Activated CD8-positive, alpha-beta memory T cell treated with anti-CD3 and anti-CD28 coated beads, Interleukin-2, amount 50 U/mL, for 4 hours (primary cell): ENCODE results near the gene STPG3.
"Not testable (repeated sequence)": the region's sequence is repeated elsewhere in the genome, so short reads cannot be mapped to it uniquely, and the experiment has no call there.

ENCODE experiments used
- DNase-seq: peaks from one replicate; pipeline ENCODE4 v3.0.0-alpha.2; 2020

STPG3 gene

DNA sequence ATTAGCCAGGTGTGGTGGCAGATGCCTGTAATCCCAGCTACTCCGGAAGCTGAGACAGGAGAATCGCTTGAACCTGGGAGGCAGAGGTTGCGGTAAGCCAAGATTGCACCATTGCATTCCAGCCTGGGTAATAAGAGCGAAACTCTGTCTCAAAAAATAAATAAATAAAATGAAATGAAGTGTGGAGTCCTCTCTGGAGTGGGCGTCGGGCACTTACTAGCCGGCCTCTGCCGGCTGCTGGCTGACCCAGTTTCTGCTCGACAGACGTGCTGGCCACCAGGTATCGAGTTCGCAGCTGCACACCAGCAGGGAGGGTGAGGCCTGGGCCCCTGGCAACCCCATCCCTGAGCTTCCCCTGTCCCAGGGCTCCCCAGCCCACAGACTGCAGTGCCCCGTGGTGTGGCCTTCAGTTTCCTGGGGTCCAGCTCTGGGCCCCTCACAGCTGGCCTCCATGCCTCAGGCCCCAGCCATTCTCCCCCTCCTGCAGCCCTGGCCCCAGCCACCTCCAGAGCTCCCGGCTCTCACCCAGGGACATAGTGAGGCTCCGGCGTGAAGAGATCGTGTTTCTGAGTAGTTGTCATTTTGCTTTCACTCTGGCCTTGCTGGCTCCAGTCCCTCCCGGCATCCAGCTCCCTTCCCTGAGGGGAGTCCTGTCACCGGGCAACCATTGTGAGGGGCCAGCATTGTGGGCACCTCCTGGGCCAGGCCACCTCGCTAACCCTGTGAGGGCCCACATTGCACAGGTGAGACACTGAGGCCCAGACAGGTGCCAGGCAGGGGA, 3.8 kb upstream of the STPG3 start:
- DNase-seq, result no peak

DNA sequence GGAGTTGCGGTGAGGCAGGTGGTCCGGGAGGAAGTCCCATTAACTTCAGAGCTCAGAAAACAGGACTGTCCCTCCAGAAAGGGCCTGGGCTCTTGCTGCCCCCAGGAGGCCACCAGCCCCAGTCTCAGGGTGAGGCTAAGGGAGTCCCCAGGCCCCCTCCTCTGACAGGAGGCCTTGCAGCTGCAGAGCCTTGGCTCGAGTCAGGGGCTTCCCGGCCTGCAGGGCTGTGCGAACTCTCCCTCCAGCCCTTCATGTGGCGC, 3.2 kb upstream of the STPG3 start:
- DNase-seq, result no peak

DNA sequence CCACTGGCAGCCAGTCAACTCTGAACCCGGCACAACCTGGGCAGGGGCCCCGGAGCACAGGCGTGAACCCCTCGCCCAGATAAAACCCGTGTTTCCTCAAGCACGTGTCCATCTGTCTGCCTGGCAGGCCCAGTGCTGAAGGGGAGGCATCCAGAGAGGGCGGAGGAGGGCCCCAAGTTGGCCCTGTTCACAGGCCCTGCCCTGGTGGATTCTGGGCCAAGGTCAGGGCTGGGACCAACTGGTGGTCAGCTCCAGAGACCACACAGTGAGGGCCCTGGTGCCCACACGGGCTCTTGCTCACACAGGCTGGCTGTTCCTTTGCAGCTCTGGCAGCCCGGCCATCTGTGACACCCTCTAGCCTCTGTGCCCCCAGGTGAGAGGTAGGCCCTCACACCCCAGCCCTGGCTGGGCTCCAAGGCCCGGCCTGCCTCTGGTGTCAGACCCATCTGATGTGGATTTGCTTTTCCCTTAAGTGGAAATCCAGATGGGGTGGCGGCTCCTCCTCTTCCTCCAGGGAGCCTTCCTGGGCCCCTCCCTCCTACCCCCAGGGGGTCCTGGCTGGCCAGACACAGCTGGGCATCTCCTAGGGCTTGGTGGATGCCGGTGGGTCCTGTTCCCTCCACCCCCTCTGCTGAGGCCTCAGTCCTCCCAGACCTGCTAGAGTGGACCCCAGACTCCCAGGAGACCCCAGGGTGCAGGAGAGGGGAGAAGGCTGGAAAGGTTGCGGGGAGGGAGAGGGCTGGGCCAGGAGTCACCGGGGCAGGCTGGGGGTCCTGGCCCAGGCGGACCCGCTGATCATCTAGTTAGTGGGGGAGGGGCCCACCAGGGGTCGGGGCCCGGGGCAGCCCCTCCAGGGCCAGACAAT, 525 bp upstream of the STPG3 start:
- no peak for DNase-seq

DNA sequence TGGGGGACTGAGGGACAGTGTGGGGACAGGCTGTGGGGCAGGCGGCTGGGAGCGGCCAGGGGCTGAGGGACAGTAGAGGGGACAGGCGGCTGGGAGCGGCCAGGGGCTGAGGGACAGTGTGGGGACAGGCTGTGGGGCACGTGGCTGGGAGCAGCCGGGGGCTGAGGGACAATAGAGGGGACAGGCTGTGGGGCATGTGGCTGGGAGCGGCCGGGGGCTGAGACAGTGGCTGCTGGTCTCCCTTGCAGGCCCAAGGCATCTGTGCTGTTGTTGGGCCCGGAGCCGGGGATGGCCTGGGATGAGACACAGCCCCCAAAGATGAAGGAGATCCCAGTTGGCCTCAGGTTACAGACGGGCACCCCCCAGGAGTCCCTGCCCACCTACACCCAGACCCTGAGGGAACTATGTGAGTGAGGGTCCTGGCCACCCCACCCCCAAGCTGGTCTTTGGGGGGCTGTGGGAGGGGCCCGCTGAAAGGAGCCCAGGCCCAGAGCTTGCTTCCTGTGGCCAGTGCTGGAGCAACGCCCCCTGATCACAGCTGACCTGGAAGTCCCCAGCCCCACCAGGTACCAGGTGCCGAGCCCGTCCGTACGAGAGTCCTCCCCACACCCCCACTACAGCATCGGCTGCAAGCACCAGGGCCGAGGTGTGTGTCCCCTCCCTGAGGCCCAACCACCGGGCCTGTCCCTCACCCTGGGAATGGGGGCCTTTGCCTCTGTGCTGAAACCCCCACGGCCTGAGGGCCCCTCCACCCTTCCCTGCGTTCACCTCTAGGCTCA, 593 bp downstream of the STPG3 start:
- DNase-seq, result no peak

DNA sequence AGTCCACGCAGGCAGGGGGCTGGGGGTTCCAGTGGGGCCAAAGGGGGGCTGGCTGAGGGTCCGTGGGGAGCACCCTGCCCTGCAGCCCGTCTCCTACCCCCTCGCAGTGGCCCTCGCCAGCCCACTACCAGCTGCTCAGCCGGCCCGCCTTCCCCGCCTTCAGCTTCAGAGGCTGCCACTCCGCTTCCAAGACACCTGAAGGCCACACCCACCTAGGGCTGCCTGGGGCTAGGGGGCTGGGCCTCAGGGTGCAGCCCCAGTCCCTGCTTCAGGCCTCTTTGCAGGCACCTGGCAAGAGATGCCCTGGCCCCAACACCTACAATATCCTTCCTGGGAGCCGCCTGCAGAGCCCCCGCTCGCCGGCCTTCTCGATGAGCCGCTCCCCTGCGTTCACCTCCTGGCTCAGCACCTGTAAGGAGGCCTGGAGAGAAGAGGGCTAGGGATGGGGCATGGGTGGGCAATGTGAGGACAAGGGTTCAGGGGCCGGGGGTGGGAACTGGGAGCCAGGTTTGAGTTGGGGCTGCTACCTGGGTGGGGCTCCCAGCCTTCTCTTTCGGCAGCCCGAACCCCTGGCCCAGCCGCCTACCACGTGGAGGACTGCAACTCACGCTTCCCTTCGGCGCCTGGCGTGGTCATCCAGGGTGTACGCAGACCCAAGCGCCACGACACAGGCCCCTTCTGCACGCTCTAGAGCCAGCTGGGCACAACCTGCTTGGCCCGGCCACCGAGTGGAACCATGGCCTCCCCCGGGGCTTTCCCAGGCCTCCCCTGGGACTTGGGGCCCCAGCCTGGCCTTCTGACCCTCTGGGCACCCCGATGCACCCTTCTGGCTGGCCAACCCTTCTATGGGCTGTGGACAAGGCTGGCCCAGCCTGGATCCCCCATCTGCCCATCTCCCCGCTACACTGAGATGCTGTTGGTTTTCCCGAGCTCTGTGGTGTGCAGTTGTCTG, 1.7 kb downstream of the STPG3 start:
- DNase-seq, result no peak

DNA sequence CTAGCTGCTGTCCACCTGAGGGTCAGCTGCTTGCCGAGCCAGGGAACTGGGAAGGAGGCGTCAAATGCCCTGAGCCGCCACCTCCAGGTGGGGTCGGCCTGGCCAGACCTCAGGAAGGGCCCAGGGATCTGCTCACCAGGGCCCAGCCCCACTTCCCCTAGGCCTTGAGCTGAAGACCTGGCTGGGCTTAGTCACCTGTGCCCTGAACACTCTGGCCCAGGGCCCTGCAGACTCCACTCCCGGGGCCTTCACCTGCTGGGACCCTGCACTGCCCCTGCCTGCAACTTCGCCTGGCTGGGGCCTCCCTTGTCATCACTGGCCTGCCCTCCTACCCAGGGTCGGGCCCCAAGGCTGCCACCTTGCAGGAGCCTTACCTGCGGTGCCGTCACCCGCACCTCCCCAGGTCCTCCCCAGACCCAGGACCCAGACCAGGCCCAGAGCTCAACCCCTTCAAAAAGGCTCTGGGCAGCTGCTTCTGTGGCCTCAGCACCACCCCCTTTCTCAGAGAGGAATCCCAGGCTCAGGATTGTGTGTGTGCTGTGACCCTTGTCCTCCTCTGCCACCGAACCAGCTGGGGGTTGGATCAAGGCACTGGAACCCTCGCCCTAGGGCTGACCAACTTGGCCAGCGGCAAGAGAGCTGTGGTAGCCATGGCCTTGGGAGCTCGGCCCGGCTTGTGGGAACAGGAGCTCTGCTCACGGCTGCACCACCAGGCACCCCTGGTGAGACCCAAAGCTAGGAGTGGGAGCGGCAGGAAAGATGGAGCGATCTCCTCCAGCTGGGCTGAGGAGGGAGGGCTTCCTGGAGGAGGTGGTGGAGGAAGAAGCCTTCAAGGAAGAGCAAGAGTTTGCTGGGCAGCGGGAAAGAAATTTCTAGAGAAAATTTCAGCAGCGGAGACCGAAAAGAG, 2.9 kb downstream of the STPG3 start:
- no peak for DNase-seq

DNA sequence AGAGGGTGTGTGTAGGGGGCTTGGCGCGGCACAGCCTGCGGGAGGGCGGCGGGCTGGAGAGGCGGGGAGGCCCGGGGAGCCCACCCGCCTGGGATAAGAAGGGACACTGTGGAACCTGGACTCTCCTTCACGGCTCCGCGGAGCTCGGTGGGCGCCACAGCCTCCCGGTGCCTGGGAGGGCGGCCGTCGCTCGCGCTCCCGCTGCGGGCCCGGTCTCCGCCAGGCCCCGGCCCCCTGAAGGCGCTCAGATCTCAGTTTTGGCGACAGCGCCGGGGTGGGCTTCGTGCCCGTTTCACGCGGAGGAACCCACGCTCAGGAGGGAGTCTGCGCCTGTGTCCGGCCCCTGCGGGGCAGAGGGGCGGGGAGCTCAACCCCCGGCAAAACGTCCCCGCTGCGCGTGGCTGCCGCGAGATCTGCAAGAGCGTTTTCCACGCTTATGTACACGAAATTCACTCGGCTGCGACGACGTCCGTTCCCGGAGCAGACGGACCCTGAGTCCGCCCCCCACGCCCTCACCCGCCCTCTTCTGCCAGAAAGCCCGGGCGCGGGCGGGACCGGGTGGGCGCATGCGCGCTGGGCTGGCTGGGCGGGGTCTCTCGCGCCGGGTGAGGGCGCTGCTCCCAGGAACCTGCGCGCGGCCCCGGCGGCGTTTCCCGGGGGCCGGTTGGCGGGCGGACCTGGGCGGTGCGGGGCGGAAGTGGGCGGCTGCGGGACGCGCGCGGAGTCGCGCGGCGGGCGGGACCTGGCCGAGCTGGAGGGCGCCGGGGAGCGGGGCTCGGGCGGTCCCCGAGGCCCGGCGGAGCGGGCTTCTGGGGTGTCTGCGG, 3.8 kb downstream of the STPG3 start, which contains the start of gene NELFB:
TSS of gene NELFB (plus strand) at position 704 of the 824 bp plus-strand sequence.
- DNase-seq, result peak; percentile 97

DNA sequence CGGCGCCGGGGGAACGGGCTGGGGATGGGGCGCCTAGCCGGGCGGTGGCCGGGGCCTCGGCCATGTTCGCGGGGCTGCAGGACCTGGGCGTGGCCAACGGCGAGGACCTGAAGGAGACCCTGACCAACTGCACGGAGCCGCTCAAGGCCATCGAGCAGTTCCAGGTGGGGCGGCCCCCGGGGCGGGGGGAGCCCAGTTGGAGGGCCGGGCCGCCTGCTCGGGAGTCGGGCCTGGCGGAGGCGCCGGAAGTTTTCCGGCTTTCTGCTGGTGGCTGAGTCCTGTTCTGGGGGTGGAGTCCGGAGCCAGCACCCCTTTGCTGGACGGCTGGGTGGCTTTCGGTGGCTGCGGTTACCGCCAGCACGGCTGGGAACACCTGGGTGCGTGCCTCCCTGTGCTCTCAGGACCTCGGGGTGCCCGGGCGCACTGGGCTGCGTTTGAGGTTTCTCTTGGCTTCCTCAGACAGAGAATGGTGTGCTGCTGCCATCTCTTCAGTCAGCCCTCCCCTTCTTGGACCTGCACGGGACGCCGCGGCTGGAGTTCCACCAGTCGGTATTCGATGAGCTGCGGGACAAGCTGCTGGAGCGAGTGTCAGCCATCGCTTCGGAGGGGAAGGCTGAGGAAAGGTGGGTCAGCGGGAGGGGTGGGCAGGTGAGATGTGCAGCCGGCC, 4.5 kb downstream of the STPG3 start:
- no peak for DNase-seq

DNA sequence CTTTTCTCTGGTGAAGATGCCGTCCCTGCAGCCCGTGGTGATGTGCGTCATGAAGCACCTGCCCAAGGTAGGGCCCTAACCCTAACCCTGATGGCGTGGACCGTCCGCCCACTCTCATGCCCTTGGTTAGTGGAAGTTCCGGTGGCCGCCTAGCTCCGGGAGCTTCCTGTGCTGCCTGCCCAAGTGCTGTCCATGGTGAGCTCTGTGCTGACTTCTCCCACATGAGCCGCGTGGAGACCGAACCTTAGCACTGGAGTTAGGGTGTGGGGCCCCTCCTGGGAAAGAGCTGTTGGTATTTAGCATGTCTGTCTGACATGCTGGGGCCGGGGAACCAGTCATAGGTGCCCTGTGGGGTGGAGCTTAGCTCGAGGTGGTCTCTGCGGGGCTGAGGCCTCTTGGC, 5.3 kb downstream of the STPG3 start:
- no peak for DNase-seq

DNA sequence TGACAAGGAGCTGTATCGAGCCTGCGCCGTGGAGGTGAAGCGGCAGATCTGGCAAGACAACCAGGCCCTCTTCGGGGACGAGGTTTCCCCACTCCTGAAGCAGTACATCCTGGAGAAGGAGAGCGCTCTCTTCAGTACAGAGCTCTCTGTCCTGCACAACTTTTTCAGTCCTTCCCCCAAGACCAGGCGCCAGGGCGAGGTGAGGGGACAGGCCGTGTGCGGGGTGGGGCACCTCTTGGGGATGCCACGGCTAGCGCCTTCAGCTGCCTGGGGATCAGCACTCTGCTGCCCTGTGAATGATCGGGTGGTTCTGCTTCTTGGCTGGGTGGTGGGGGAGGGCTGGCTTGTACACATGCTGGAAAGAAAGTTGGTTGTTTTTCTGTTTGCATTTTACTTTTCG, 5.8 kb downstream of the STPG3 start:
- no peak for DNase-seq

DNA sequence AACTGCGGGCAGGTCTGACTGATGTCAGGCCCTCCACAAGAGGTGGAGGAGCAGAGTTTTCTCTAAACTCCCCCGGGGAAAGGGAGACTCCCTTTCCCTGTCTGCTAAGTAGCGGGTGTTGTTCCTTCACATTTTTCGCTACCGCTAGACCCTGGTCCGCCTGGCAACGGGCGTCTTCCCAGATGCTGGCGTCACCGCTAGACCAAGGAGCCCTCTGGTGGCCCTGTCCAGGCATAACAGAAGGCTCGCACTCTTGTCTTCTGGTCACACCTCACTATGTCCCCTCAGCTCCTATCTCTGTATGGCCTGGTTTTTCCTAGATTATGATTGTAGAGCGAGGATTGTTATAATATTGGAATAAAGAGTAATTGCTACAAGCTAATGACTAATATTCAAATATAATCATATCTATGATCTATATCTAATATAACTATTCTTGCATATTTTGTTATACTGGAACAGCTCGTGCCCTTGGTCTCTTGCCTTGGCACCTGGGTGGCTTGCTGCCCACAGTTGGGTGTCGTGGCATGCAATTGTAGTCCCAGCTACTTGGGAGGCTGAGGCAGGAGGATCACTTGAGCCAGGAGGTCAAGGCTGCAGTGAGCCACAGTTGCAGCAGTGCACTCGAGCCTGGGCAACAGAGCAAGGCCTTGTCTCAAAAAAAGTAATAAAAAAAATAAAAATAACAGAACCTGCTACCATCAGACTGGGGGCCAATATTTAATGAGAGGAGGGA, 11.3 kb downstream of the STPG3 start:
- not testable (repeated sequence) for DNase-seq

DNA sequence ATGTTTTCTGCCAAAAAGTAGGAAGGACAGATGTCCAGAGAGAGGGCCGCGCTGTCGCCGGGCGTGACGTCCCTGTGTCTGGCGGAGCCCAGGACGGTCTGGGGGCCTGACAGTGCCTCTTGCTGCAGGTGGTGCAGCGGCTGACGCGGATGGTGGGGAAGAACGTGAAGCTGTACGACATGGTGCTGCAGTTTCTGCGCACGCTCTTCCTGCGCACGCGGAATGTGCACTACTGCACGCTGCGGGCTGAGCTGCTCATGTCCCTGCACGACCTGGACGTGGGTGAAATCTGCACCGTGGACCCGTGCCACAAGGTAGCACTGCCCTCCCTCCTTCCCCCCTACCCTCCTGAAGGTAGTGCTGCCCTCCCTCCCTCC, 11.8 kb downstream of the STPG3 start:
- no peak for DNase-seq

DNA sequence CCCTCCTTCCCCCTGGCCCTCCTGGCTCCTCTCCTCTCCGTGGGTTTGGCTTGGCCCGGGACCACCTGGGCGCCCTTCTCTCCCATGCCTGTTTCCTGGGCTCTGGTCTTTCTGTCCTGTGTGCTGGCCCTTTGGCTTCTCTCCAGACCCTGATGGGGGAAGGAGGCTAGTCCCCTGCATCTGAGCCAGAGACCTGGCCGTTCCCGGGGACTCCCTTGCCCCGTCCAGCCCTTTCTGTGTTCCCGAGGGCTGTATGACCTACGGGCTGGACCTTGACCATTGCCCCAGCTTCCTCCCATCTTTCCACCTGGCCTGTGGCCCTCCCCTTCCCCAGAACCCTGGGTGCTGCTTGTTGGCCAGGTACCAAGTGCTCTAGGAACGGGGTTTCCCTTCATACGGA, 12.4 kb downstream of the STPG3 start:
- DNase-seq, result no peak

DNA sequence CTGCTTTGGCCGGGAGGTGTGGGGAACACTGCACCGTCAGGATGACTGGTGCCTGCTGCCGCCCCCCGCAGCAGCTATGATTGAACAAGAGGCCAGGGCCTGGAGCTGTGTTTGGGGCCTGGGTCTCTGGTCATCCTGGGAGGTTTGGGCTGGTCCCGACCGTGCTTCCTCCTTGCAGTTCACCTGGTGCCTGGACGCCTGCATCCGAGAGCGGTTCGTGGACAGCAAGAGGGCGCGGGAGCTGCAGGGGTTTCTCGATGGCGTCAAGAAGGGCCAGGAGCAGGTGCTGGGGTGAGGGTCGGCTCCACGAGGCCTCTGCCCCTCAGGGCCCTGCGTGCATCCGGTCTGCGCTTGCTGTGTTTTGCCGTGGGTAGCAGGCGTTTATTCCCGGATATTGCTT, 13.0 kb downstream of the STPG3 start:
- no peak for DNase-seq

DNA sequence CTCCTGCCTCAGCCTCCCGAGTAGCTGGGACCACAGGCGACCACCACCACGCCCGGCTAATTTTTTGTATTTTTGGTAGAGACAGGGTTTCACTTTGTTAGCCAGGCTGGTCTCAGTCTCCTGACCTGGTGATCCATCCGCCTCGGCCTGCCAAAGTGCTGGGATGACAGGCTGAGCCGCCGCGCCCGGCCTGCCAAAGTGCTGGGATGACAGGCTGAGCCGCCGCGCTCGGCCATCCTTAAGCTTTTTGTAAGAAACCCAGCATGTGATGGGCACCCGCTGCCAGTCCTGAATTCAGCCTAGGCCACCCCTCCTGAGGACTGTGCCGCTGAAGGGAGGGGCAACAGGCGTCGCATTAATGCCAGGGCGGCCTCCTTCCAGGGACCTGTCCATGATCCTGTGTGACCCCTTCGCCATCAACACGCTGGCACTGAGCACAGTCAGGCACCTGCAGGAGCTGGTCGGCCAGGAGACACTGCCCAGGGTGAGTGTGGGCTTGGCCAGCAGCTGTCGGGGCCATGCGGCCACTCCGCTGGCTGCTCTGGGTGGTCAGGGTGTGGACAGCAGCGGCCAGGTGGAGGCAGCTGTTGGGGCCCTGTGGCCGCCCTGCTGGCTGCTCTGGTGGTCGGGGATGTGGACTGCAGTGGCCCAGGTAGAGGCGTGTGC, 14.5 kb downstream of the STPG3 start:
- no peak for DNase-seq

DNA sequence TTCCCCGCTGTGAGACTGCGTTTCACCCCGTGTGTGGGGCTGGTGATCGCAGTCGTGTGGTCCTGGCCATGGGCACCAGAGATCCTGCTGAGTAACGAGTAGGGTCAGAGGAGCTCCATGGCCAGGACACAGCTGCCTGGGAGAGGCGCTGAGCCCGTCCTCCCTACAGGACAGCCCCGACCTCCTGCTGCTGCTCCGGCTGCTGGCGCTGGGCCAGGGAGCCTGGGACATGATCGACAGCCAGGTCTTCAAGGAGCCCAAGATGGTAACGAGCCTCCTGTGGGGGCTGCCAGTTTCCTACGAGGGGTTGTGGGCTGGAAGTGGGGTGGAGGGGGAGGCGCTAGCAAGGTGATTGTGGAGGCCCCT, 15.1 kb downstream of the STPG3 start:
- DNase-seq, result no peak

DNA sequence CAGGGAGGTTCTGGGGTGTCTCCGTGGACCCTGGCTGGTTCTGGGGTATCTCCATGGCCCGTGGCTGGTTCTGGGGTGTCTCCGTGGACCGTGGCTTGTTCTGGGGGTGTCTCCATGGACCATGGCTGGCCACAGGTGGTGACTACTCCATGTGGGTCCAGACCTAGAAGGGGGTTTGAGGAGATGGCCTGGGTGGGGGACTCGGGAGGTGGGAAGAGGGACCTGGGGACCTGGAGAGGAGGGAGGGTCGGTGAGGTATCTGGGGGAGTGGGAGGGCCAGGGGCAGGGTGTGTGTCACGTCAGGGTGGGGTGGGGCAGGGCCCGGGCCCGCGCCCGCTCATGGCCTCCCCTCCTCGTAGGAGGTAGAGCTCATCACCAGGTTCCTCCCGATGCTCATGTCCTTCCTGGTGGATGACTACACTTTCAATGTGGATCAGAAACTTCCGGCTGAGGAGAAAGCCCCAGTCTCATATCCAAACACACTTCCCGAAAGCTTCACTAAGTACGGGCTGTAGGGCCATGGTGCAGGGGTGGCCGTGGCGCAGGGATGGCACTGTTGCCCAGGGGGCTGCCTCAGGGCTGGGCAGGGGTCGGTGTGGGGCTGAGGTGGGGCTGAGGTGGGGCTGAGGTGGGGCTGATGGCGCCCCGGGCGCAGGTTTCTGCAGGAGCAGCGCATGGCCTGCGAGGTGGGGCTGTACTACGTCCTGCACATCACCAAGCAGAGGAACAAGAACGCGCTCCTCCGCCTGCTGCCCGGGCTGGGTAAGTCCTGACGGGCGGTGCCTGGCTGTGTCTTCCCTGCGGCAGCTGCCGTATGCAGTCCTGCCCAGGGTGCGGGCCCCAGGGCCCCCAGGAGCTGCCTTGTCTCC, 15.7 kb downstream of the STPG3 start:
- peak; percentile 15 for DNase-seq

DNA sequence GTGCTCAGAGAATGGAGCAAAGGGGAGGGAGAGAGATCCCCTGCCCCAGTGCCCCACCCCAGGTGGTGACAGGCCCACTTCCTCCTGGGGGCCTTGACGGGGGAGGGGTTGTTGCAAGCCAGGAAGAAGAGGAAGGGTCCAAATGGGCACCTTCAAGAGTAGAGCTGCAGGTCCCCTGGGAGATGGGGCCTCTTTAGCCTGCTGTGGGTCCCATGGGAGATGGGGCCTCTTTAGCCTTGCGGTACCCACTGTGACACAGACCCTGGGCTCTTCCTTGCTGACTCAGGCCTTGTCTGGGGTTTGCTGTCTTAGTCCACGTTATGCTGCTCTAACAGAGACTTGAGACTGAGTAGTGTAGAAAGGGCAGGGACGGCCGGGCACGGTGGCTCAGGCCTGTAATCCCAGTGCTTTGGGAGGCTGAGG, 16.9 kb downstream of the STPG3 start:
- no peak for DNase-seq
